HG03064 (cell line): ENCODE data around the gene OSGIN1.

Source experiments
- ATAC-seq: cut with Tn5 transposase; IDR thresholded peaks from one replicate; pipeline ENCODE4 v1.9.1; 2021; ENCODE audit warnings: low read depth; ENCODE audit not compliant: unreplicated experiment

Gene OSGIN1

DNA sequence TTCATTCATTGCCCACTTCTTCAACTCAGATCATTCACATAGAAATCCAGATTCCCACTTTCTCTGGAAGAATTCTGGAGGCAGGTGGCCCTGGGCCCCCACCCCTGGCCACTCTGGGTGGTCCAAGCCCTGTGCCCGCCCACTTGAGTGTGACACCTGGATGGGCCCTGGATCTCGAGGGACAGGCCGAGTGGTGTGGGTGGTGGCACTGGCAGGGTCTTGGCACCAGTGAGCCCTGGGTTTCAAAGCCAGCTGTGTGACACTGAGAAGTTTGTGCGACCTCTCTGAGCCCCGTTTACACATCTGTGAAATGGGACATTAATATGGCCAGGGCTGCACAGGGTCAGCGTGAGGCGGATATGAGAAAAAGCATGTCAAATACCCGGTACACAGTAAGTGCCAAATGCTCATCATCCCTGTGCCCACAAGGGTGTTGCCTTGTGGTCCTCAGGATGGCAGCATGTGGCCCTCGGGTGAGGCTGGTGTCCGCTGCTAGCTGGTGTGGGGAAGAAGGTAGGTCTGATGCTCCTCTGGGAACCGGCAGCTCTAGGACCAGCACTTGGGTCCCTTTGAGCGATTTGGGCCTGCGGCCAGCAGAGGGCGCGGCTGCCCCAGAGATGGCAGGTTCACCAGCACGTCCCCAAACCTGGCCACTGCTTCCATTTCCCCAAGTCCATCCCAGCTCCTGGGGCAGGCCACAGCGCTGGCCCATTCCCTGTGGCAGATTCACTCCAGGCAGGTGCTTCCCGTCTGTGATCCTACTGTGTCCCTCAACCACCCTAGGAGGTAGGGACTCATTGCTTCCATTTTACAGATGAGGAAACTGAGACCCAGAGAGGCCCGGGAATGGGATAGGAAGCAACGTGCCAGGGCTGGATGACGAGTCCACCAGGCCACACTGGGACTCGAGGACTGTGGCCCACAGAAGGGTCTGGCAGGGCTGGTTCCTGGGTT is 3.6 kb downstream of the OSGIN1 start:
- ATAC-seq: no peak

GRCh38 chr16:83957296-83957855 is 4.3 kb downstream of the OSGIN1 start:
- ATAC-seq: no peak

- ATAC-seq: no peak
Measured at GRCh38 chr16:83958137-83958845, 5.3 kb downstream of the OSGIN1 start.

DNA sequence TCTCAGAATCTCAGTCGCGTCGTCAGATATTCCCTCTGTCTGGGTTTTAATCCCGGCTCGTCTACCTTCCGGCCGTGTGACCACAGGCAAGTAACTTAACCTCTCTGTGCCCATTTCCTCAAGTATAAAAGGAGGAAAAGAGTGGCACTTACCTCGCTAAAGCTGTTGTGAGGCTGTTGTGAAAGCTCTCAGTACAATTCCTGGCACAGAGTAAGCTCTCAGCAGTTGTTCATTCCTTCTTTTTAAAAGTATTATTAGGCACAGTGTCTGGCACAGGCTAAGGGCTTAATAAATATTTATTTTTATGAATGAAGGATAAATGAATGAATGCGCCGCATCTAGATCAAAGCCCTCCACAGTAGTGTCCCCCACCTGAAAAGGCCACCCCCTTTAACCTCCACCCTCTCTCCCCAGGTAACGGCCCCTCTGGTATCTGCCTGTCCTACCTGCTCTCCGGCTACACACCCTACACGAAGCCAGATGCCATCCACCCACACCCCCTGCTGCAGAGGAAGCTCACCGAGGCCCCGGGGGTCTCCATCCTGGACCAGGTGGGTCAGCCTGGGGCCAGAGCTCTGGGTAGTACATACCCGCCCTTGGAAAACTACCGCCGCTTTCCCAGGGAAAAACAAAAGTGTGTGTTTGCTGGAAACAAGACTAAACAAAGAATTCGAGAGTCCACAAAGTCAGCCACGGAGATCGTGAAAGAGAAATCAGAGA is 6.0 kb downstream of the OSGIN1 start:
- ATAC-seq: no peak

DNA sequence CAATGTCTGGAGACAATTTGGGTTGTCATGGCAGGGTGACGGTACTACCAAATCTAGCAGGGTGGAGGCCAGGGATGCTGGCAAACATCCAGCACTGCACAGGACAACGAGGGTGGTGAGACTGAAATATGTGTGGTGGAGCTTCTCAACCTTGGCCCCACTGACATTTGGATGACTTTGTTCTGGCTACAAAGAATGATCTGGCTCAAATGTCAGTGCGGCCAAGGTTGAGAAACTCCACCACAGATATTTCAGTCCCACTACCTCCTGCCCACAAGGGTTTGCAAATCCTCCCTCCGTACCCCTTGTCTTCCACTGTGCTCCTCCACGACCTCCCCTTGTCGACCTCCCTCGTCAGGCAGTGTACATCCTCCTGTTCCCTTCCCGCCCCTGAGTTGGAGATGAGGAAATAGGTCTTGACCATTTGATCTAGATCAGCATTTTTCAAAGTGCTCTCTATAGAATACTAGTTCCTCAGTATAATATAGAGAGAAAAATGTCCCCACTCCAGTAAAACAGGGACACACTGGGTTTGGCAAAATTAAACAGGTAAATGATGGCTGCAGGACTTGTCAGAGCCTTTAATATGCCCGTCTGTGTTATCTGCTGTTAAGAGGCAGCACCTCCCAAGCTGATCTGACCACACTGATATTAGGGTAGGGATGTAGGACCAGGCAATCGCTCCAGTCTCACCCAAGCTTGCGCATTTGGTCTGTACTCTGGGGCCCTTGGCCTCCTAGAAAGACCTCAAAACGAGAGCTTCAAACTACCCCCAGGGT is 6.8 kb downstream of the OSGIN1 start:
- no peak for ATAC-seq

- no peak for ATAC-seq
Measured at GRCh38 chr16:83960521-83961249, 7.6 kb downstream of the OSGIN1 start.

- ATAC-seq: no peak
Measured at GRCh38 chr16:83961591-83961990, 8.6 kb downstream of the OSGIN1 start.

DNA sequence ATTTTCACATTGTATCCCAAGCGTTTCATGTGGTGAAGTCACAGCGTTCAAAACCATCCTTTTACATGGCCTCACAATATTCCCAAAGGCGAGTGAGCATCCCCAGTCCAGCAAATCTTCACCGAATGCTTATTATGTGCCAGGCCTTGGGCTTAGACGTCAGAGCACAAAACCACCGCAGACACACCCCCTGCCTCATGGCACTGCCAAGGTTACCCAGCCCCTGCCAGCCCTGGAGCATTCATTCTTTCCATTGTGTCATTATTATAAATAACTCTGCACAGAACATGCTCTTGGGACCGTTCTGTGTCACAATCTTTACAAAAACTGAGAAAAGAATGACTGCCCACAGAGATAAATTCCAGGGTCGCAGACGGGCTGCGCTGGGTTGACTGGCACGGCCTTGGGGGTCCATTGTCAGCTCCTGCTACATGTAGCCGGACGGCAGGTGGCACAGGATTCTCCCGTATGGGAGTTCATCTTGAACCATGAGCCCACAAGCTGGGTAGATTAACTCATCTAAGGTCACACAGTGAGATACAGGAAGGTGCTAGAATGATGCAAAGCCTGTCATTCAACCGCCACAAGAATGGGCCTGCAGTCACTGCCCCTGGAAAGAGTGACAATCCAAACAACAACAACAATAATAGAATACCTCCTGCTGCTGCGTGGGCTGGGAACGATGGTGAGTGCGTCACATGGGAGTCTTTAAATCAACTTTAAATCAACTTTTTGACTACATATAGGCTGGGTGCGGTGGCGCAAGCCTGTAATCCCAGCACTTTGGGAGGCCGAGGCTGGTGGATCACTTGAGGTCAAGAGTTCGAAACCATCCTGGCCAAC is 10.5 kb downstream of the OSGIN1 start:
- no peak for ATAC-seq

DNA sequence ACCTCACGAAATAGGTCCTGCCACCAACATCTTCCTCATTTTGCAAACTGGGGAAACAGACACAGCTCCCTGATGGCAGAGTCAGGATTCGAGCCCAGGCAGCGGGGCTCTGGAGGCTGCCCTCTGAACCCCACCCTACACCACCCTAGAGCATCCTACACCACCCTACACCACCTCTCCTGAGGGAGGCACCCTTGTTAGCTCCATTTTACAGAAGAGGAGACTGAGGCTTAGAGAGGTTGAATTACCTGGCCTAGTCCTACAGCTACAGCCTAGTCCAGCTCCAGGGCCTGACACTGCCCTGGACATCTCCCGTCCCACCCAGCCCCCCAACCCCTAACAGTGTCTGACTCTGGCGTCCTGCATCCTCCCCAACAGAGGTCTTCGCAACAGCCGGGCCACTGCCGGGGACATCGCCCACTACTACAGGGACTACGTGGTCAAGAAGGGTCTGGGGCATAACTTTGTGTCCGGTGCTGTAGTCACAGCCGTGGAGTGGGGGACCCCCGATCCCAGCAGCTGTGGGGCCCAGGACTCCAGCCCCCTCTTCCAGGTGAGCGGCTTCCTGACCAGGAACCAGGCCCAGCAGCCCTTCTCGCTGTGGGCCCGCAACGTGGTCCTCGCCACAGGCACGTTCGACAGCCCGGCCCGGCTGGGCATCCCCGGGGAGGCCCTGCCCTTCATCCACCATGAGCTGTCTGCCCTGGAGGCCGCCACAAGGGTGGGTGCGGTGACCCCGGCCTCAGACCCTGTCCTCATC is 11.8 kb downstream of the OSGIN1 start:
- ATAC-seq: no peak

GRCh38 chr16:83965444-83966152 is 12.6 kb downstream of the OSGIN1 start:
- ATAC-seq: no peak

- no peak for ATAC-seq
Measured at GRCh38 chr16:83966153-83966696, 13.2 kb downstream of the OSGIN1 start.

DNA sequence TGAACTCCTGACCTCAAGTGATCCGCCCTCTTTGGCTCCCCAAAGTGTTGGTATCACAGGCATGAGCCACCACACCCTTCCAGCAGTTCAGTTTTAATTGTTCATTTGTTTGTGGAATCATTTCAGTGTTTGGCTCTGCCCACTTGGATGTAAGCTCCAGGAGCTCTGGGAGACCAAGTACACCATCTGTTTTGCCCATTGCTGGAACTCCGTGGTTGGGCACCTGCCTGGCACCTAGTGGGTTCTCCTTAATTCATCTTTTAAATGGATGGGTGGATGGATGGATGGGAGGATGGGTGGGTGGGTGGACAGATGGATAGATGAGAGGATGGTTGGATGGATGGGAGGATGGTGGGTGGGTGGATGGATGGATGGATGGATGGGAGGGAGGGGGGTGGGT is 14.1 kb downstream of the OSGIN1 start:
- ATAC-seq: no peak

DNA sequence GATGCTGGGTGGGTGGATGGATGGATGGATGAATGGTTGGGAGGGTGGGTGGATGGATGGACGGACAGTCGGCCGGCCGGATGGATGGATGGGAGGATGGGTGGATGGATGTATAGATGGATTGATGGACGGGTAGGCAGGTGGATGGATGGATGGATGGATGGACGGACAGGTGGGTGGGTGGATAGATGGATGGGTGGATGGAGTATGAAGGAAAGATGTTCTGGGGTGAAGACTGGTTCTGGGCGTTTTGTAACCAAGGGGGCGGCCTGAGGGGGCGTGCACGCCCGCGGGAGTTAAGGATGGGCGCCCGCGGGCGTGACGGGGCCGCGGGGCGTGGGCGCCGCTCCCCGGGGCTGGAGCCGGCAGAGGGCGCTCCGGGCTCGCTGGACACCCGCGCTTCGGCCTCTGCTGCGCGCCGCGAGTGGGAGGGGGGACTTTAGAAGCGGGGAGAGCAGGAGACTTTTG is 14.8 kb downstream of the OSGIN1 start, which contains the start of gene NECAB2:
NECAB2 (plus strand) TSS at position 407 of the 468 bp plus-strand sequence. CDS start 405 bp downstream, outside the sequence.
- no peak for ATAC-seq

- ATAC-seq: no peak
Measured at GRCh38 chr16:83968306-83968851, 15.3 kb downstream of the OSGIN1 start.

DNA sequence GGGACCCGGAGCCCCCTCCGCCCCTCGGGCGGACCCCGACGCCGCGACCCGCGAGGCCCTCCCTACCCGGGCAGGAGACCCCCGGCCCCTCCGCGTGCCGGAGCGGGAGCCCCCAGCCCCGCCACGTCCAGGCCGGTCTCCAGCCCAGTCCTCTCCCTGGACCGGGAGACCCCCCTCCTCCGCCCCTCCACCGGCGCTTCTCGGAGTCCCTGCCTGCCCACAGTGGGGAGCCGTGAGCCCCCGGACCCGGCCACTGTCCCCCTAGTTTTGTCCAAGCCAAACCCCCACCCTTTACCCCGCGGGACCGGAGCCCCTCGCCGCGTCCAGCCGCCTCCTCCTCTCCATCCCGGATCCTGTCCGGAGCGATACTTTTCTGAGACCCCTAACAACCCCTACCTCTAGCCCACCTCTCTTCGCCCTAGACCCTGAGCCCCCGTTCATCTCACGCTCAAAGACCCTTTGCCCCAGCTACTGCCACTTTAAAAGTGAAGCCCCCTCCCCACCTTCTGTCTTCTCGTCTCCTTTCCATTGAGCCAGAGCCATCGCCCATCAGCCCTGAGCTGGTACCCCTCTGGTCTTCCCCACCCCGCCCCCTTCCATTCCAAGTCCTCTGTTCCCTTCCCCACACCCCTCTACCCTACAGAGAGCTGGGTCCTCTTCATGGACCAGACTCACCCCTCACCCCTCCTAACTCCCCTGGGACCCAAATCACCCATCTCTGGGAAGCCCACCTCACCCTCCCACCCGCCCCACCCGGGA is 16.0 kb downstream of the OSGIN1 start:
- no peak for ATAC-seq
